ENCODE results near the gene EYA4. TPM values are rescaled to one million over a fixed set of nuclear protein-coding genes. Genes with fewer than 3 reads are reported as not detected.

The EYA4 gene
- total RNA-seq, 1 donor from 2014 or later = 0.40 TPM

DNA sequence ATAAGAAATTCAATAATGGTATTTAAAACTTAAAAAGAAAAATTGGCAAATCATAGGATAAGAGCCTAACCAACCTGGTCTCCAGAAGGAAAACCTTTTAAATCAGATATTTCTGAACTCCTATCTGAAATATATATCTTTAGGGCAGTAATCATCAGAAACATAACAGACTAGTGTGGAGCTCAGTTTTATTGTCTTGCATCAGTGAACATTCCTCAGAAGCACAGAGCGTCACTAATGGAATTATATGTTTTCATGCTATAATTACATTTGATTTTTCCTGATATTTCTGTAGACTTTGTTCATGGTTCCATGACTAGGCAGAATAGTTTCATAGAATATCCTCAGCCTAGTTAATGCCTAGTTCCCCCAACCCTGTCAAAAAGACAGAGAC is 262.2 kb downstream of the EYA4 start:
- Mint-ChIP-seq H3K36me3 (ENCODE audit: low read depth) (no peaks in the 10 kb centered on the region), H3K4me3 (no peak overlapping the region), H3K27ac (no peak overlapping the region), H3K27me3 (peaks cover 5% of the 10 kb centered on the region), H3K4me1 (no peaks in the 10 kb centered on the region), H3K9me3 (peaks cover 2% of the 10 kb centered on the region)
- intact Hi-C loops (cut with micrococcal nuclease) = no loop called here
- ChIA-PET POLR2A (no interaction called here), CTCF (no interaction called here)
- no peak for TF ChIP-seq CTCF (IDR thresholded peaks at IDR 0.05)
- DNase-seq = no peak
- no peak for ATAC-seq (ENCODE audit: low read depth)

- H3K9me3 Mint-ChIP-seq = peaks cover 2% of the 10 kb centered on the region
- no peaks in the 10 kb centered on the region for H3K4me1 Mint-ChIP-seq
- H3K27me3 Mint-ChIP-seq = peaks cover 5% of the 10 kb centered on the region
- TF ChIP-seq CTCF (IDR thresholded peaks at IDR 0.05) = no peak
- no peak for ATAC-seq (ENCODE audit: low read depth)
- H3K27ac Mint-ChIP-seq = no peak overlapping the region
- intact Hi-C loops (cut with micrococcal nuclease) = no loop called here
- H3K4me3 Mint-ChIP-seq = no peak overlapping the region
- ChIA-PET POLR2A (no interaction called here), CTCF (no interaction called here)
- DNase-seq = no peak
- H3K36me3 Mint-ChIP-seq (ENCODE audit: low read depth) = no peaks in the 10 kb centered on the region
Measured at GRCh38 chr6:133504158-133504557, 263.0 kb downstream of the EYA4 start.

- intact Hi-C loops (cut with micrococcal nuclease) = no loop called here
- Mint-ChIP-seq H3K9me3 (peaks cover 2% of the 10 kb centered on the region), H3K4me3 (no peak overlapping the region), H3K4me1 (no peaks in the 10 kb centered on the region), H3K36me3 (ENCODE audit: low read depth) (no peaks in the 10 kb centered on the region), H3K27me3 (peaks cover 8% of the 10 kb centered on the region), H3K27ac (no peak overlapping the region)
- ChIA-PET POLR2A (no interaction called here), CTCF (no interaction called here)
- ATAC-seq (ENCODE audit: low read depth) (no peak), DNase-seq (no peak)
- no peak for TF ChIP-seq CTCF (IDR thresholded peaks at IDR 0.05)
Measured at GRCh38 chr6:133504761-133505160, 263.6 kb downstream of the EYA4 start.

GRCh38 chr6:133505681-133506080 is 264.5 kb downstream of the EYA4 start:
- intact Hi-C loops (cut with micrococcal nuclease) = no loop called here
- CTCF ChIA-PET = no interaction called here
- Mint-ChIP-seq H3K4me3 (no peak overlapping the region), H3K27ac (no peak overlapping the region), H3K36me3 (ENCODE audit: low read depth) (no peaks in the 10 kb centered on the region), H3K9me3 (peaks cover 2% of the 10 kb centered on the region), H3K4me1 (no peaks in the 10 kb centered on the region), H3K27me3 (peaks cover 6% of the 10 kb centered on the region)
- TF ChIP-seq CTCF (IDR thresholded peaks at IDR 0.05) = no peak
- POLR2A ChIA-PET = no interaction called here
- DNase-seq = no peak
- ATAC-seq (ENCODE audit: low read depth) = no peak

DNA sequence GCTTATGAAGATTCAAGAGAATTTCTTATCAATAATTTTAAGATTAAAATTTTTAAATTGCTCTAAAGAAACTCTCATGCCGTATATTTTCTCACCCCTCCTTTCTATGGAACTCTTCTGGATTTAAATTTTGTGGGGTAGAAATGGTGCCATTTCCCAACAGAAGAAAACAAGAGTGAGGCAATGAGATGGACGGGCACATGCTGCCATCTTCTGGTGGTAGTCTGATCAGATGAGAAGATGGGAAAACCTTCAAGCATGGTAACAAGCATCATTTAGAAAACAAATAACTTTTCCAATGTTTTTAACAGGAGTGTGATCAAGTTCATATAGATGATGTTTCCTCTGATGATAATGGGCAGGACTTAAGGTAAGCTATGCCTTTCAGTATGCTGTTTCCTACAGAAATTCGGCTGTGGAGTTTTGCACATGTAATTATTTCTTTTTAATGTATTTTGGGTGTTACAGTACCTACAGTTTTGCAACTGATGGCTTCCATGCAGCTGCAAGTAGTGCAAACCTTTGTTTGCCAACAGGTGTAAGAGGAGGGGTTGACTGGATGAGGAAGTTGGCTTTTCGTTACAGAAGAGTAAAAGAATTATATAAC is 271.4 kb downstream of the EYA4 start:
- no peak for ATAC-seq (ENCODE audit: low read depth)
- Mint-ChIP-seq H3K36me3 (ENCODE audit: low read depth) (no peaks in the 10 kb centered on the region), H3K4me3 (no peak overlapping the region), H3K27me3 (peaks cover 10% of the 10 kb centered on the region), H3K4me1 (no peaks in the 10 kb centered on the region), H3K9me3 (peaks cover 2% of the 10 kb centered on the region), H3K27ac (no peak overlapping the region)
- CTCF ChIA-PET = no interaction called here
- POLR2A ChIA-PET = no interaction called here
- intact Hi-C loops (cut with micrococcal nuclease) = loop anchor here (1.0 to 10.0 kb wide), 5 partner anchors 549 to 1235 kb away; no protein-coding TSS in a partner anchor
- TF ChIP-seq CTCF (IDR thresholded peaks at IDR 0.05) = no peak
- DNase-seq = no peak
